Measurements from ENCODE around the gene CYP1B1.

GRCh38 chr2:38090928-38091327 lies 15.0 kb upstream of the CYP1B1 start:
- TF ChIP-seq CTCF (IDR thresholded peaks at IDR 0.05) (no peak), POLR2A (IDR thresholded peaks at IDR 0.05) (no peak), POLR2AphosphoS5 (IDR thresholded peaks at IDR 0.05) (no peak), EP300 (IDR thresholded peaks at IDR 0.05) (no peak)

Measured in stomach (tissue), 4 donors.